Limb (tissue), 2 donors: Measurements from ENCODE around the gene UNC45A.

Source experiments
- DNase-seq, 2 donors: peaks; one replicate each; pipeline ENCODE4 v3.0.0-alpha.2; 2016; ENCODE audit errors: extremely low spot score in 2 of 2

UNC45A gene

DNA sequence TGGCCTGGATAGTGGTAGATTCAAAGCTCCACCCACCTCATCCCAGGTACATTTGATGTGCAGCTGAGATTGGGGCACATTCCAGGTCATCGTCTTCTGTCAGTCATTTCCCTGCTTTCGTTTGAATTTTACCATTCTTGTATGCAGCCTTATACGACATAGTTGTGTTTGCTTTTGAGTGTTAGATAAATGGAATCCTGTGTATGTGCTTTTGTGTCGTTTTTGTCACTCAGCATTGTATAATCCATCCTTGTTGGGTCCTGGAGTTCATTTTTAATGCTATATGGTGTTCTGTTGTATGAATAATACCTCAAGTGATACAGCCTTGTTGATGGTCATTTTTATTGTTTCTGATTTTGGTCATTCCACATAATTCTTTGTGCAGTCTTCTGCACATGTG lies 26.9 kb downstream of the UNC45A start:
- no peak for DNase-seq

- no peak for DNase-seq
These were observed 31.2 kb downstream of the UNC45A start for GRCh38 chr15:90966262-90966661.

- no peak for DNase-seq
These were observed 32.1 kb downstream of the UNC45A start for GRCh38 chr15:90967206-90967605.

DNA sequence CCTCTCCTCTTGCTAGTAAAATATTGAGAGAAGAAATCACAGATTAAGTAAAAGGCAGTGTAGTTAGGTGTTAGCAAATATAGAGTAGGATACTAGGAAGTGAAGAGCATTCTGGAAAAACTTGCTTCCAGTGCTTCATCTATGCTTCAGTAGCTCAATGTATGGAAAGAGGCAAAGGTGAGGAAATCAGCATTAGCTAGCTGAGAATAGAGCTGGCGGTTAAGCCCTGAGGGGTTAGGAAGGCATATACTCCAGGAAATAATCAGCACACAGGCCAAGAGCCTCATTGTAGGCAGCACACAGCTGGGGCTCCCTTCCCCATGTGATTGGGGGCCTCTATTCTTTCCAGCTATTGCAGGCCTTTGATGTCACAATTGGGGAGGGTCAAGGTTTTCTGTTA lies 33.3 kb downstream of the UNC45A start:
- no peak for DNase-seq

- DNase-seq = no peak
These were observed 35.2 kb downstream of the UNC45A start for GRCh38 chr15:90970274-90970673.

GRCh38 chr15:90972133-90972532 lies 37.0 kb downstream of the UNC45A start:
- no peak for DNase-seq

GRCh38 chr15:90974216-90974615 lies 39.1 kb downstream of the UNC45A start:
- no peak for DNase-seq

GRCh38 chr15:90979582-90979981 lies 44.5 kb downstream of the UNC45A start:
- no peak for DNase-seq

- no peak for DNase-seq
These were observed 46.6 kb downstream of the UNC45A start for GRCh38 chr15:90981681-90982080.

DNA sequence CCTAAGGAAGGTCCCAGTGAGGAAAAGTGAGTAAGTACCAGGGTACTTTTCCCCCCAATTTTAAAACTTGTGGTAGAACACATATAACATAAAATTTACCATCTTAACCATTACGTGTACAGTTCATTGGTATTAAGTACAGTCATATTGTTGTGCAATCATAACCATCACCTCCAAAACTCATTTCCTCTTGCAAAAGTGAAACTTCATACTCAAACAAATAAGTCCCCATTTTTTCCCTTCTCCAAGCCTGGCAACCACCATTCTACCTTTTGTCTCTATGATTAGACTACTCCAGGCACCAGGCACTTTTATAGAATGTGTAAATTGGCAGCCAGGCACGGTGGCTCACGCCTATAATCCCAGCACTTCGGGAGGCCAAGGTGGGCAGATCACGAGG lies 47.0 kb downstream of the UNC45A start:
- DNase-seq = no peak

GRCh38 chr15:90986790-90987507 lies 51.9 kb downstream of the UNC45A start:
- DNase-seq = no peak

DNA sequence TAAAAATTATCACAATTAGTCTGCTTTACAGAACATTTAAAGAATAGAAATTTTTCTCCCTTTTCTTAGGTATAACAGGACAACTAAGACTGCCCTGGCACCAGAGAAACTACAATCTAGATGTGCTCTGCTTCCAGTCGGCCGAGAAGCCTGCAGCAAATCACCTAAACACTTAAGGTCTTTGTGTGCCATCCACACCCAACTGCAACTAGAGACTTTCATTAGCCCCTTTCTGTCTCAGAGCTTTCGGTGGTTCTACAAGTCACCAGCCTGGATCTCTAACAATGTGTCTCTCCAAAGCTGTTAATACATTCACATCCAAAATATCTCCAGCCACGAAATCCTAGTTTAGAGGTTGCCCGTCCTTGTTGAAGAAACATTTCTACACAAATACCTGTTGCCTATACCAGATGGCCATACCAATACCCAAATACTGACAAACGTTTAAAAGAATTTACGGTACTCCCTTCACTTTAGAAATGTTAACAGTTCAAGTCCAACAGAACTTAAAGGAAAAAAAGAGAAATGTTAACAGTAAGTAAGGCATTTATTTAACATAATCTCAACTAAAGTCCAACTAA lies 52.6 kb downstream of the UNC45A start:
- no peak for DNase-seq

DNA sequence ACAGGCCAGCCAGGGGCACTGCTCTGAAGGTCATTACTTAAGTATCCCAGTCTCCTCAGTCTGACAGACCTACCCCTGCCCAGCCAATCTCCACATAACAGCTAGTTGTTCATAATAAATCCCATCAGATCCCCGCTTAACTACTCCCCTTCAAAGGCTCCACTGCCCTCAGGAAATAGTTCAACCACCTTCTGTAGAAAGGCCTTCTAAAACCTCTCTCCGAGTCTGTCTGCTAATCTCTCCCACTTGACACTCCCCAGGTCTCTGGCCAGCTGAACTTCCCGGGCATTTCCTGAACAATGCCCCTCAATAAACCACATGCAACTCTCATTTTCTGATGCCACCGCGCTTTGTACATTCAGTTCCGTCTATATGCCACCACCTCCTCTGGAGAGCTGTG lies 53.2 kb downstream of the UNC45A start:
- no peak for DNase-seq

DNA sequence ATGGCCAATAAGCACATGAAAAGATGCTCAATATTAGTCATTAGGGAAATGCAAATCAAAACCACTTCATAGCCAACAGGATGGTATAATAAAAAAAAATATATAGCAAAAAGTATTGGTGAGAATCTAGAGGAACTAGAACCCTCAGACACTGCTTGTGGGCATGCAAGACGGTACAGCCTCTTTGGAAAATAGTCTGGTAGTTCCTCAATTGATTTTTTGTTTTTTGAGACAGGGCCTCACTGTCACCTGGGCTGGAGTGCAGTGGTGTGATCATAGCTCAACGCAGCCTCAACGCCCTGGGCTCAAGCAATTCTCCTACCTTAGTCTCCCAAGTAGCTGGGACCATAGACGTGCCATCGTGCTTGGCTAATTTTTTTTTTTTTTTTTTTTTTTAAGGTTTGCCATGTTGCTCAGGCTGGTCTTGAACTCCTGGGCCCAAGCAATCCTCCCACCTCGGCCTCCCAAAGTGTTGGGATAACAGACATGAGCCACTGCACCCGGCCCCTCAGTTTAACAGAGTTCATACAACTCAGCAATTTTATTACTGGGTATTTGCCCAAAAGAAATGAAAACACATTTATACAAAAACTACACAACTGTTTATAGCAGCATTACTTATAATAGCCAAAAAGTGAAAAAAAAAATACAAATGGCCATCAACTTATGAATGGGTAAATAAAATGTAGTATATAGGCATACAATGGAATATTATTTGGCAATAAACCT lies 54.1 kb downstream of the UNC45A start:
- DNase-seq = no peak

DNA sequence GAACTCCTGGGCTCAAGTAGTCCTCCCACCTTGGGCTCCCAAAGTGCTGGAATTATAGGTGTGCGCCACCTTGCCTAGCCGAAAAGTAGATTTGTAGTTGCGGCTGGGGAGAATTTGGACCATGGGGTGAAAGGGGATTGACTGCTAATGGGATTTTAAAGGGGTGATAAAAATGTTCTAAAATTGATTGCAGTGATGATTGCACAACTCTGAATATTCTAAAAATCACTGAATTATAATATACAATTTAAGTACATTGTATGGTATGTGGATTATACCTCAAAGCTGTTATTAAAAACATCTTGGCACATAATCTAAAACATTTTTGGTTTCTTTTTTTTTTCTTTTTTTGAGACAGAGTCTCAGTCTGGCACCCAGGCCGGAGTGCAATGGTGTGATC lies 55.4 kb downstream of the UNC45A start:
- no peak for DNase-seq

DNA sequence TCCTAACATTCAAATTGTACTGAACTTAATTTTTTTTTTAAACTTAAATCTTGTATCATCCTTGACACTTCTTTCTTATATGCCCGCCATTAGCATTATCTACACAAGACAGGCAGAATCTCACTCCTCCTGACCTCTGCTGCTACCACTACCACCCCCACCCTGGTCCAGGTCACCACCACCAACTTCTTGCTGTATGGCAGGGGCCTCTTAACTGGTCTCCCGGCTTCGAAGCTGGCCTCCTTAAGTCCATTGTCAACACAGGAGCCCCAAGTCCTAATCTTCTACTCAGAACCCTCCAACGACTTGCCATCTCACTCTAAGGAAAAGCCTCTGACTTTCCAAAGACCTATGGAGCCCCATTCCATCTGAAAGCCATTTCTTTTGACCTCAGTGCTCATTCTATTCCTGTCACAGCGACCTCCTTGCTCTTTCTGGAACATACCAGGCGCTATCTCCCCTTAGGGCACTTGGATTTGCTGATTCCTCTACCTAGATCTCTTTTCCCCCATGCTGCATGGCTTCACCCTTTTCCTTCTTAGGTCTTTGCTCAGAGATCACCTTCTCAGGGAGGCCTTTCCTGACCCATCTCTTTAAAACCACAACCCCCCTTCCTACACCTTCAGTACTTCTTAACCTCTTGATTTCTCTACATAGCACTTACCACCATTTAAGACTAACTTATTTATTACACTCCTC lies 56.7 kb downstream of the UNC45A start:
- no peak for DNase-seq

DNA sequence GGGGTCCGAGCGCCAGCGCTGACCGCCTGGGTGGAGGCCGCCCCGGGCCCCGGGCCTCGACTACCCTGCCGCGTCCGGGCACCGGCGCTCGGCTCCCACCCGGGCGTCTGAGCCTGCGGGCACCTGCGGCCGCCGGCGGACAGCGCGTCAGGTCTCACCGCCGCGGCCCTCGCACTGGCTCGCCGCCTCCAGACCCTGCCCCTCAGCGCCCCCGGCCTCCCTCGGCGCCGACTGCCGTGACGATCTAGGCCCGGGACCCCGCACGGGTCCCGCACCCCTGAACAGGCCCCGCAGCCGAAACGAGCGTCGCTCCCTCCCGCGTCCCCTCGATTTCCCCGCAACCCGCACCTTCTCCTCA lies 59.0 kb downstream of the UNC45A start:
- no peak for DNase-seq

DNA sequence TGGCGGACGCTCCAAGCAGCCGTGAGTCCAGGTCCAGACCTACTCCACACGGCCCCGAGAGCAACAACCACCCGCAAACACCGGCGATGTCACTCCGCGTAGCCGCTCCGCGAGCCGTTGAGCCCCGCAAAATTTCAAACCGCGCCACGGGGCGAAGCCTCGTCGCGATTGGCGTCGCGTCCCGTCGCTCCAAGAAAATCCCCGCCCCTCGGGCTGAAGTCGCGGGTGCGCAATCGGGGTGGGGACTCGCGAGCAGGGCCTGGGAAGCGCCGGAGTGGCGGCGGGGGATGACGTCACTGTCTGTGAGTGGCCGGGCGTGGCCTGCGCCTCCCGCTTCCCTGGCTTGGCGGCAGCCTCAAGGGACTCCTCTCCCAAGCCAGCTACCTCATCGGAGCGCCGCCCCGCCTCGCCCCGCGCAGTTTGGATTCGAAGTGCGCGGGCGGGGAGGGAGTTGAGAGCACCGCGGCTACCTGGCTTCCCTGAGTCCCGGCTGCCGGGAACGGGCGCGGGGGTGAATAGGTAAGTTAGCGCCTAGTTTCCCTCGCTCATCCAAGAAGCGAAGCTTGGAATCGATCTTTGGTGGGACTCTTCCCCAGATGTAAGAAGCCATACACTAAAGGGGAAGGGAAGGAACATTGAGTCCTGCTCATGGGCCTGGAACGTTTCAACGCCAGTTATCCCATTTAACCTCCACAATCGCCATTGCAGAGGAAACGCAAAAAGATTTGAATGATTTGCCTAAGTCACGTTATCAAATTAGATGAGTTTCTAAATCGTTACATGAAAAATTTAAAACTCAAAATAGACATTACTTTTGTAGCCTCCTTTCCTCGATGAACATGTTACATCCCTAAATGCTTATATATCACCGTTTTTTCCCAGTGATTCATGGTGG lies 59.6 kb downstream of the UNC45A start, which contains the start of gene PRC1:
TSS of gene PRC1 (minus strand) at position 119 of the 895 bp plus-strand sequence. CDS start at position 1, 118 bp downstream.
- DNase-seq = peak; percentile 98 to 99

GRCh38 chr15:90998737-90999136 lies 63.7 kb downstream of the UNC45A start:
- no peak for DNase-seq

DNA sequence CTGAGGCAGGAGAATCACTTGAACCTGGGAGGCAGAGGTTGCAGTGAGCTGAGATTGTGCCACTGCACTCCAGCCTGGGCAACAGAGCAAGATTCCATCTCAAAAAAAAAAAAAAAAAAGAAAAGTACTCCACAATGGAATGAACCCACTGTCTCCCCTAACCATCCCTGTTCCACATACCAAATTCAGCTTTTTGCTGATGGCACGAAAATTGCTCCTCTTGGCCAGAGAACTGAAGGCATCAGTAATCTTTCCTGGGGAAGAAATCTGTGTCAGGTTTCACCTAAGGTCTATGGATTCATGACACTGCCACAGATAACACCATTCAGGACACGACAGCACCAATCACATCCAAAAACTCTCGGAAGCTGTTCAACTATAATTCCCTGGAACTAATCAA lies 66.1 kb downstream of the UNC45A start:
- no peak for DNase-seq
